ENCODE results near the gene MITD1. TPM values are rescaled to one million over a fixed set of nuclear protein-coding genes. Genes with fewer than 3 reads are reported as not detected.

The MITD1 gene
- total and polyA plus RNA-seq, 2 of the 13 experiments (the other 11 are each of a cell fraction or from before 2014, with no cell fraction given), result 17.8 to 43.7 TPM

GRCh38 chr2:99141110-99142108 lies 39.4 kb downstream of the MITD1 start, which contains the start of gene C2orf15 (continued):
- TF ChIP-seq, protein P1, sequence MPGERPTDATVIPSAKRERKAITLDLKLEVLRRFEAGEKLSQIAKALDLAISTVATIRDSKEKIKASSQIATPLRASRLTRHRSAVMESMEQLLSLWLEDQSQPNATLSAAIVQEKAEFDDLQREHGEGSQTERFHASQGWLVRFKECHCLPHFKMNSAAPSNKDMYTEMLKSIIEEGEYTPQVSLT (CRISPR knock-in tag; IDR thresholded peaks at IDR 0.05; ENCODE audit: borderline replicate concordance, low read depth), result no peak; the same call in 1 of the 2 replicates
- TF ChIP-seq HHEX (CRISPR knock-in tag; IDR thresholded peaks at IDR 0.05), result no peak
- peak; percentile 68 for TF ChIP-seq SRSF1 (optimal IDR thresholded peaks at IDR 0.05; ENCODE audit: low read depth, low read length)
- 0 out of 2 replicates have a peak, but pooled peaks have one; percentile 10 for TF ChIP-seq HNF4A (CRISPR knock-in tag; IDR thresholded peaks at IDR 0.05)
- TF ChIP-seq PBX2 (CRISPR knock-in tag; IDR thresholded peaks at IDR 0.05), result no peak
- TF ChIP-seq ATF2 (CRISPR knock-in tag; IDR thresholded peaks at IDR 0.05), result 0 out of 2 replicates have a peak, but pooled peaks have one; percentile 37
- TF ChIP-seq ZNF263 (CRISPR knock-in tag; IDR thresholded peaks at IDR 0.05), result peak; percentile 52; the same call in 1 of the 2 replicates
- TF ChIP-seq ZFP62 (CRISPR knock-in tag; IDR thresholded peaks at IDR 0.05), result no peak
- TF ChIP-seq CBX2 (IDR thresholded peaks at IDR 0.05; ENCODE audit: low read depth, low read length), result no peak
- no peak for TF ChIP-seq CBX2 (CRISPR knock-in tag; IDR thresholded peaks at IDR 0.05; ENCODE audit: low read depth)
- TF ChIP-seq HDAC6 (IDR thresholded peaks at IDR 0.05; ENCODE audit: low read depth, low read length), result no peak
- TF ChIP-seq, protein P2, sequence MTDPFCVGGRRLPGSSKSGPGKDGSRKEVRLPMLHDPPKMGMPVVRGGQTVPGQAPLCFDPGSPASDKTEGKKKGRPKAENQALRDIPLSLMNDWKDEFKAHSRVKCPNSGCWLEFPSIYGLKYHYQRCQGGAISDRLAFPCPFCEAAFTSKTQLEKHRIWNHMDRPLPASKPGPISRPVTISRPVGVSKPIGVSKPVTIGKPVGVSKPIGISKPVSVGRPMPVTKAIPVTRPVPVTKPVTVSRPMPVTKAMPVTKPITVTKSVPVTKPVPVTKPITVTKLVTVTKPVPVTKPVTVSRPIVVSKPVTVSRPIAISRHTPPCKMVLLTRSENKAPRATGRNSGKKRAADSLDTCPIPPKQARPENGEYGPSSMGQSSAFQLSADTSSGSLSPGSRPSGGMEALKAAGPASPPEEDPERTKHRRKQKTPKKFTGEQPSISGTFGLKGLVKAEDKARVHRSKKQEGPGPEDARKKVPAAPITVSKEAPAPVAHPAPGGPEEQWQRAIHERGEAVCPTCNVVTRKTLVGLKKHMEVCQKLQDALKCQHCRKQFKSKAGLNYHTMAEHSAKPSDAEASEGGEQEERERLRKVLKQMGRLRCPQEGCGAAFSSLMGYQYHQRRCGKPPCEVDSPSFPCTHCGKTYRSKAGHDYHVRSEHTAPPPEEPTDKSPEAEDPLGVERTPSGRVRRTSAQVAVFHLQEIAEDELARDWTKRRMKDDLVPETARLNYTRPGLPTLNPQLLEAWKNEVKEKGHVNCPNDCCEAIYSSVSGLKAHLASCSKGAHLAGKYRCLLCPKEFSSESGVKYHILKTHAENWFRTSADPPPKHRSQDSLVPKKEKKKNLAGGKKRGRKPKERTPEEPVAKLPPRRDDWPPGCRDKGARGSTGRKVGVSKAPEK (CRISPR knock-in tag; IDR thresholded peaks at IDR 0.05; ENCODE audit: borderline replicate concordance), result peak; percentile 78; the same call in 1 of the 2 replicates
- TF ChIP-seq, protein P3, sequence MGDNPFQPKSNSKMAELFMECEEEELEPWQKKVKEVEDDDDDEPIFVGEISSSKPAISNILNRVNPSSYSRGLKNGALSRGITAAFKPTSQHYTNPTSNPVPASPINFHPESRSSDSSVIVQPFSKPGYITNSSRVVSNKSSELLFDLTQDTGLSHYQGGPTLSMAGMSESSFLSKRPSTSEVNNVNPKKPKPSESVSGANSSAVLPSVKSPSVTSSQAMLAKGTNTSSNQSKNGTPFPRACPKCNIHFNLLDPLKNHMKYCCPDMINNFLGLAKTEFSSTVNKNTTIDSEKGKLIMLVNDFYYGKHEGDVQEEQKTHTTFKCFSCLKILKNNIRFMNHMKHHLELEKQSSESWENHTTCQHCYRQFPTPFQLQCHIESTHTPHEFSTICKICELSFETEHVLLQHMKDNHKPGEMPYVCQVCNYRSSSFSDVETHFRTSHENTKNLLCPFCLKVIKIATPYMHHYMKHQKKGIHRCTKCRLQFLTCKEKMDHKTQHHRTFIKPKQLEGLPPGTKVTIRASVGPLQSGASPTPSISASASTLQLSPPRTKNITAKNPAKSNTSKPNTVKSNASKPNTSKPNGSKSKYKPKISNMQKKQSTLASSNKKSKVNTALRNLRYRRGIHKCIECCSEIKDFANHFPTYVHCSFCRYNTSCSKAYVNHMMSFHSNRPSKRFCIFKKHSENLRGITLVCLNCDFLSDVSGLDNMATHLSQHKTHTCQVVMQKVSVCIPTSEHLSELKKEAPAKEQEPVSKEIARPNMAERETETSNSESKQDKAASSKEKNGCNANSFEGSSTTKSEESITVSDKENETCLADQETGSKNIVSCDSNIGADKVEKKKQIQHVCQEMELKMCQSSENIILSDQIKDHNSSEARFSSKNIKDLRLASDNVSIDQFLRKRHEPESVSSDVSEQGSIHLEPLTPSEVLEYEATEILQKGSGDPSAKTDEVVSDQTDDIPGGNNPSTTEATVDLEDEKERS (CRISPR knock-in tag; IDR thresholded peaks at IDR 0.05), result peak; percentile 45
- TF ChIP-seq TRIM24 (CRISPR knock-in tag; IDR thresholded peaks at IDR 0.05), result no peak
- TF ChIP-seq, protein P4, sequence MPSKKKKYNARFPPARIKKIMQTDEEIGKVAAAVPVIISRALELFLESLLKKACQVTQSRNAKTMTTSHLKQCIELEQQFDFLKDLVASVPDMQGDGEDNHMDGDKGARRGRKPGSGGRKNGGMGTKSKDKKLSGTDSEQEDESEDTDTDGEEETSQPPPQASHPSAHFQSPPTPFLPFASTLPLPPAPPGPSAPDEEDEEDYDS (CRISPR knock-in tag; IDR thresholded peaks at IDR 0.05), result peak; percentile 94
- no peak for TF ChIP-seq MAFK (conservative IDR thresholded peaks at IDR 0.05 in 1 of 2, IDR thresholded peaks at IDR 0.05 in 1 of 2; ENCODE audit: low read length in 2 of 2)
- TF ChIP-seq ZBTB26 (CRISPR knock-in tag; IDR thresholded peaks at IDR 0.05; ENCODE audit: borderline replicate concordance), result peak; percentile 75; the same call in 1 of the 2 replicates

Data from HepG2 (cell line).